GM19452 (cell line): ENCODE results near the gene LSM10.

Experiments
- ATAC-seq: cut with Tn5 transposase; IDR thresholded peaks from one replicate; pipeline ENCODE4 v1.9.1; 2021; ENCODE audit not compliant: unreplicated experiment

LSM10 gene

DNA sequence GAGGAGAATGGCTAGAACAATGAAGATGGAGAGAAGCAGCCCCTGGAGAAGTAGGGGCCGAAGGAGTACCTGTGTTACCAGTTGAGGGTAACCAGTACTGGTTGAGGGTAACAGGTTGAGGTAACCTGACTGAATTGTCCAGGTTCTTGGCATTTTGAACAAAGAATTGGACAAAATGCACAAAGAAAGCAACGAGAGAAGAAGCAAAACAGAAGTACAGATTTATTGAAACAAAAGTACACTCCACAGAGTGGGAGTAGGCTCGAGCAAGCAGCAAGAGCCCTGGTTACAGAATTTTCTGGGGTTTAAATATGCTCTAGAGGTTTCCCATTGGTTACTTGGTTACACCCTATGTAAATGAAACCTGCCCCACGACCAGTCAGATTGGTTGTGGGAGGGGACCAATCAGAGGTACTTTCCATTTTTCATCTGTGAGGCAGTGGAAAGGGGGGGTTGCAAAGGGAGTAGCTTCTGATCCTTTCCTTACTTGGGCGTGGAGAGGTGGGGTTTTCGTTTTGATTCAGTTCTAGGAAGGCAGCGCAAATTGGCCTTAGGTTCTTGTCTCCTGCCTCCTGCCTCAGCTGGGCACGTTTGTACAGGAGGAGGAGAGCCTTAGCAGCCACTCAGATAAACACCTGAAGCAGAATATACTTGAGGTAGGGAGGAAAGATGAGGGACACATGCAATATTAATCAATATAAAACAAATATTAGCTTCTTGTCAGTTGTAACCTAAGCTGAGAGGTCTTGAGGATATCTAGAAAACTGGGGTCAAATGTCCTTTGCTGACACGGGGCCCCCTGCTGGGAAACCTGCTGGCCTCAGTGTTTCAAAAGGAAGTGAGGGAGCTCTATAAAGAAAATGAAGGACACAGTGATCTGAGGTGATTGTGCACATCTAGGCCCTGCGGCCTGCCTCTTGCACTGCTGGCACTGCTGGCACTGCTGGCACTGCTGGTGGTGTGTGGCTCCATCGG is 14.3 kb upstream of the LSM10 start:
- no peak for ATAC-seq

DNA sequence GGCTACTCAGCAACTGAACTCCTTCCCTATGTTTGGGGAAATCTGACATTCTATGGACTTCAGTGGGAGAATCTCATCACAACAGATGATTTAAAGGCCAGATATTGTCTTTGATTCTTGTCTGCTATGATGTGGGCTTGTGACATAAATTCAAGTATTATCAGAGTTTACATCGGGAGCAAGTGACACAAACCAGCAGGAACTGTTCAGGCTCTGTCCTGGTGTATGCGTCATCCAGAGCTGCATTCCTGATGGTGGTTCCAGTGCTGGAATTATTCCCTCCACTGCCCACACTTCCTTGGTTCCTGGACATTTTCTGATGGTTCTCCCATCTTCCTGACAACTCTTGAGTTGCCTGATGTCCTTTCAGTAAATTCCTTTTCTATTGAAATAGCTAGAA is 10.8 kb upstream of the LSM10 start:
- no peak for ATAC-seq

DNA sequence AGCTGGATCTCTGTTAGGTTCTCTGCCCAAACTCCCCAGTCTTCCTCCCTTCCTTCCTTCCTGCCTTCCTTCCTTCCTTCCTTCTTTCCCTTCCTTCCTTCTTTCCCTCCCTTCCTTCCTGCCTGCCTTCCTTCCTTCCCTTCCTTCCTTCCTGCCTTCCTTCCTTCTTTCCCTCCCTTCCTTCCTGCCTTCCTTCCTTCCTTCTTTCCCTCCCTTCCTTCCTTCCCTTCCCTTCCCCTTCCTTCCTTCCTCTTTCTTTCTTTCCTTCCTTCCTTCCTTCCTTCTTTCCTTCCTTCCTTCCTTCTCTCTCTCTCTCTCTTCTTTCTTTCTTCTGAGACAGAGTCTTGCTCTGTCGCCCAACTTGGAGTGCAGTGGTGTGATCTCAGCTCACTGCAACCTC is 8.7 kb upstream of the LSM10 start:
- no peak for ATAC-seq

DNA sequence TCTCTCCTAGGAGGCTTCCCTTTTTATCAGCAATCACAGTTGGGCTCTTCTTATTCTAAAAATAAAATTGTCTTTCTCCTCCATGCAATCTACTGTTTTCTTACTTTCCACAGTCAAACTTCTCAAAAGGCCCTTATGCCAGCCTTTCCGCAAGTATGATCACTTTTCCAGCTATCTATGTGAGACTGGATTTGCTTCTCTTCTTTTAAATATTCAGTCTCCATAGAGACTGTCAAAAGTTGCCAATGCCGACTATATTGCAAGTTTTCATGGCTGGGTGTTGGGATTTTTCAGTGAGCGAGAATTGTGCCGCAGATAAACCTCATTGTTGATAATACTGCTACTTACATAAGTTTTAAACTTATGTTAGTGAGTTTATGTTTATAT is 4.8 kb upstream of the LSM10 start:
- no peak for ATAC-seq

DNA sequence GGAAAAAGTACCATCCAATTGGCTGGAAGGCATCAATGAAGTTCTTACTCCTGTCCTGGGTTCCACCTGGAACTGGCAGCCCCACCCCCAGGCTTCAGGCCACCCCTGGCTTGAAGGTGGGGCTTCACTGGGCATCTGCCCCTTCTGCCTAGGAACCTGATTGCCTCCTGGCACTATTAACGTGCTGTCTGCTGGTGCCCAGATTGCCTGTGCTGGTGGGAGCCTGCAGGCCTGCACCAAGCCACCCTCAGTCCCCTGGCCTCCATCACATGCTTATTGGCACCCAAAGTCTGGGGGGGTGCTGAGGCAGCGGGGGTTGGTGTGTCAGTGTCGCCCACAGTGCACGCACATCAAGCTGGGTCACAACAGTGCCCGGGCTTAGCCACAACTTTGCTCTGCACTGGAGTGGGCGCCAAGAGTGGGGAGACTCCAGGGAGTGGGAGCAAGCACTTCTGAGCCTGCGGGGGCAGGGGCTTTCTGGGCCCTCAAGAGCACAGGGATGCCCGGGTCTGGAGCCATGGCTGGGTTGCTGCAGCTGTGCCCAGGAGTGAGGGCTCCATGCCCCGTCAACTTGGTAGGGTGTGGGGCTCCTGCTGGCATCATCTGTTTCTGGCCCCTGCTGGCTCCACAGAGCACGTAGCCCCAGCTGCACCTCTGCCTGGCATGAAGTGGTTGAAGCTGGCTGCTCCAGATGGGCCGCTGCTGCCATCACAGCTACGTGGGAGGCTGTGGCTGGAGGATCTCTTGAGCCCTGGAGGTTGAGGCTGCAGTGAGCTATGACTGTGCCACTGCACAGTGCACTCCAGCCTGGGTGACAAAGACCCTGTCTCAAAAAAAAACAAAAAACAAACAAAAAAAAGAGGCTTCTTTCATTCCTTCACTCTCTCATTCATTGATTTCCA is 4.1 kb upstream of the LSM10 start:
- ATAC-seq, result no peak

DNA sequence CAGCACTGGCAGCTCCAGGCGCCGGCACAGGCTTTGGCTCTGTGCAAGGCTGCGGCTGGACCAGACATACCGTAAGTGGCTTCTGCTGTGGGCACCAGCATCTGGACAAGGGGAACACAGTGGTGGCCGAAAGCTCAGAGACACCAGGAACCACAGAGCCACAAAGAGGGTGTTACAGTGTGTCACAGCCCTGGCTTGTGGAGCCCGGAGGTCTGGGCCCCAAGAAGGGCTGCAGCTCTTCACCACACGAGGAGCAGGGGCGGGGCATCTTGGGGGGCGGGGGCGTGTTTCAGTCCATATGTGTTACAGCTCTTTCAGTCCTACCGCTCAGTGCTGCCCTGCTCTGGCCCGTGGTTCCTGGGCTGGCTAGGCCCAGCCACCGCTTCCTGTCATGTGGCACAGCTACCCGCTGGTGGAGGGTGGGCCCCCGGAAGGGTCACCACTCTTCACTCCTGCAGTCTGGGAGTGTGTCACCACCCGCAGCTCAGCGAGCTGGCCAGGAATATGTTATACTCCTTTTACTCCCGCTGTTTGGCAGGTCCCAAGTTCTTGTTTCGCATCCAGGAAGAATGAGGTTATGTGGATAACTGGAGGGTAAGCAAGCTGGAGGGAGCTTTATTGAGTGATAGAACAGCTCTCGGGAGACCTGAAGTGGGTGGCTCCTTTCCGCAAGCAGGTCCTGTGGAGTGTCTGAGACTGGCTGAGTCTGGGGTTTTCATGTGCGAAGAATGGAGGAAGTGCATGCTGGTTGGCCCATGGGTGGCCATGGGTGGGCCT is 3.3 kb upstream of the LSM10 start:
- ATAC-seq, result peak; percentile 41

DNA sequence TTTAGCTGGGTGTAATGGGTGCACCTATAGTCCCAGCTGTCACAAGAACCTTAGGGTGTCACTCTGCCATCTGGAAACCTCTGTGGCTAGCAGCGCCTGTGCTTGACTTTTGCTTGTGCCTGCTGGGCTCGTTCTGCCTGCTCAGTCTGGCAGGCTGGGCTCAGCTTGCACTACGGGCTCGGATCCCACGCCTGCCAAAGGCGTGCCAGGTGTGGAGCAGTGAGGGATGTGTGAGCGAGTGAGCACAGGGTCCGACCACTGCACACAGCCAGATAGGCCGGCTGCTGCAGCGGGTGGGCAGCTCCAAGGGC is 2.8 kb upstream of the LSM10 start:
- no peak for ATAC-seq

DNA sequence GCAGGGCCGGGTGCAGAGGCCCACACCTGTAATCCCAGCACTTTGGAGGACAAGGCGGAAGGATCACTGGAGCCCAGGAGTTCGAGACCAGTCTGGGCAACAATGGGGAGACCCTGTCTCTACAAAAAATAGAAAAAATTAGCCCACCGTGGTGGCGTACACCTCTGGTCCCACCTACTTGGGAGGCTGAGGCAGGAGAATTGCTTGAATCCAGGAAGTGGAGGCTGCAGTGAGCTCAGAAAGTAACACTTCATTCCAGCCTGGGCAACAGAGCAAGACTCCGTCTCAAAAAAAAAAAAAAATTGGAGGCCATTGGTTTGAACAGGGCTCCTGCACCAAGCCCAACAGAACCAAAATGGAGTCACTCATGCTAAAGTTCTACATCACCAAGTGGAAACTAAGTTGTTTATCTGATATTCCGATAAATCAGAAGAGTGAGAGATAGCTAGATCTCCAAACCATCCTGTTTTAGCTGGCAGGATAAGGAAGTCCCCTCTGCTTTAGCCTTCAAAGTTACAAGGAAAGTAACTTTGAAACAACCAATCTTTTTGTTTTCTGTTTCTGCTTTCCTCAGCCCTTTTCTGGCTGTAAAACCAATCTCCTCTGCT is 766 bp upstream of the LSM10 start:
- no peak for ATAC-seq

DNA sequence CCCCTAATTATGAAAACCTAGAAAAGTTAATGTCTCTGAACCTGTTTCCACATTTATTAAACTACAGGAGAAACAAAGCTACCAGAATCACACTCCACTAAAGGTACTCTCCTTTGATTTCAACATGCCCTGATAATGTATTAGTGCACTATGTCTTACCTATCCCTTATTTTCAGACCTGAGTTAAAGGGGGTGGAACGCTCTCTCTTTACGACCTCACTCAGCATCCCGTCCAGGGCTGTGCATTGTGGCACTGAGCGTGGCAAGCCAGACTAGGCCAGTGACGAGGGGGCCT is 678 bp downstream of the LSM10 start:
- peak; percentile 23 for ATAC-seq

DNA sequence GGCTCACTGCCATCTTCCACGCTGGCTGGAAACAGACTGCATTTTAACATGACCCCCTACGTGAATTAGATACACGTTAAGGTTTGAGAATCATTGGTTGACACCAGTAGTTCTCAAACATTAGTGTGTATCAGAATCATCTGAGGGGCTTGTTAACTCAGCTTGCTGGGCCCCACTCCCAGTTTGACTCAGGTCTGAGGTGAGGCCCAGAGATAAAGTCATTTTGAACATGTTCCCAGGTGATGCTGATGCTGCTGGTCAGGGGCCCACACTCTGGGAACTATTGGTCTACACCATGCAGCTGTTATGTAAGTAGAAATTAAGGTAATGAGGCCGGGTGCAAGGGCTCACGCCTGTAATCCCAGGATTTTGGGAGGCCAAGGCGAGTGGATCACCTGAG is 1.3 kb downstream of the LSM10 start:
- ATAC-seq, result no peak

DNA sequence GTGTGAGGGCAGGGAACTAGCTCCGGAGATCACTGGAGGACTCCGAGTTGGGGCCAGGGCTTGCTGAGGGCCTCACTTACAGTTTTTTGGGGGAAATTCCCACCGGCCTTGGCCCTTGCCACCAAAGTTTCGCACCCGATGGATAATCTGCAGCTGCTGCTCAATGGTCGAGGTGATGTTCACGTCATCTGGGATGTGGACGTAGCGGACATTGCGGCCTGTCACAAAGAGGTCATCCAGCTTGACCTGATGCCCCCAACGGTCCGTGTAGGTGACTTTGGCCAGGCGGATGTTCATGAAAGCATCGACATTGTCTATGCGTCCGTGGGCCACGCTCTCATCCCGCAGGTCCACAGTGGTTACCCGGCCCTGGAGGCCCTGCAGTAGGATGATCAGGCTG is 4.0 kb downstream of the LSM10 start:
- no peak for ATAC-seq

DNA sequence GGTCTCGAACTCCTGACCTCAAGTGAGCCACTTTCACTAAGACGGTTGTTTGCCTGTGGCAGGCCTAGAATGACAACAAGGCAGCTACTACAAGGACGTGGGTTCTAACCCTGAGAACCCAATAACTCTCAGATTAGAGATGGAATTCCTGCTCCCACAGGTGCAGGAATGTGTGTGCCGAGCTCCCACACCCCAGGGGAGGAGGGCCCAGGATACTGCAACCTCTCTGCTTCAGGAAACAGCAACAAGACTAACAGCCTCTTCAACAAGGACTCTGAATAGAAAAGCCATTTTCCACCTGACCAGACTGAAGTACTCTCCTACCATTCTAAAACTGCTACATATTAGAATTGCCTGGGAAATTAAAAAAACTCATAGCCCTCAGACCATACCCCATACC is 4.9 kb downstream of the LSM10 start:
- ATAC-seq, result no peak

DNA sequence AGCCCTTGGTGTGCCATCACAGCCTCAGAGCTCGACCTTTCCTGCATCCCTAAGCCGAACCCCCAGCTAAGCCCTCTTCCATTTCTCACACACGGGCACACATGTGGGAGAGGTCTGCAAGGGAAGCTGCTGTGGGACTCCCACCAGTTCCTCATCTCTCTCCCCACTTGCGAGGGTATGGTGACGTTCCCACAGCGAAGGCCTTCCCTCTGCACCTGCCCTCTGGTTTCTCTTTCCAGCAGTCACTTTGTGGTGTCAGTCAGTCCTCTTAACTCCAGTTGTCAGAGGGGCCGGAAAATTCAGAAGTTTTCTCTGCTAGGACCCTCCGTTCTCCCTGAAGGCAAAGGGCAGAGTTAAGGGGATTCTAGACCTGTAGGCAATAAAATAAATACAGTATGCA is 6.4 kb downstream of the LSM10 start:
- ATAC-seq, result no peak

DNA sequence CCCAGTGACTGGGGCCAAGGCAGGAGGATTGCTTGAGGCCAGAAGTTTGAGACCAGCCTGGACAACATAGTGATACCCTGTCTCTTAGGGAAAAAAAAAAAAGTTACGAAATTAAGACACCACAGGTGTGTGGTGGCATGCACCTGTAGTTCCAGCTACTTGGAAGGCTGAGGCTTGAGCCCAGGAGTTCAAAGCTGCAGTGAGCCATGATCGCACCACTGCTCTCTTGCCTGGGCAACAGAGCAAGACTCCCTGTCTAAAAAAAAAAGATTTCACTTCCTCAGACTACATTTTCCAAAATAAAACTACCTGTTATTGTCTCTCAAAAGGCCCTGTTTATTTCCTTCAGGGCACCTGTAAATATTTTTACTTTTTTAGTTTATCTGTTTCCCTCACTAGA is 7.3 kb downstream of the LSM10 start:
- ATAC-seq, result no peak

DNA sequence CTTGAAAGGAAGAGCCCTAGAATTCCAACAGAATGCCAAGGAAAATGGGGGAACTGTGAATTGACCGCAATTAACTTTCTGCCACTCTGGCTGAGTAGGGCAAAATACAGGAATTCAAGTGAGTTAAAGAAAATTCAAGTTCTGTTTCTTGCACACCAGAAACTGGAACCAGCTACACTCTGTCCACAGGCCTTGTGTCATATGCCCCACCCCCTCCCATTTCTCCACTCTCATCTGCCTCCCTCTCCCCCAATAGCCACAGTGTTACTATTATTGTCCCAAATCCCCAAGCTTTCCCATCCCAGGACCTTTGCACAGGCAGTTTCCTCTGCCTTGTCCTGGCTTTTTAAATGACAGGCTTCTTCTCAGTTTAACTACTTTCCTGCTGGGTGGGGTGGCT is 7.7 kb downstream of the LSM10 start:
- ATAC-seq, result no peak

DNA sequence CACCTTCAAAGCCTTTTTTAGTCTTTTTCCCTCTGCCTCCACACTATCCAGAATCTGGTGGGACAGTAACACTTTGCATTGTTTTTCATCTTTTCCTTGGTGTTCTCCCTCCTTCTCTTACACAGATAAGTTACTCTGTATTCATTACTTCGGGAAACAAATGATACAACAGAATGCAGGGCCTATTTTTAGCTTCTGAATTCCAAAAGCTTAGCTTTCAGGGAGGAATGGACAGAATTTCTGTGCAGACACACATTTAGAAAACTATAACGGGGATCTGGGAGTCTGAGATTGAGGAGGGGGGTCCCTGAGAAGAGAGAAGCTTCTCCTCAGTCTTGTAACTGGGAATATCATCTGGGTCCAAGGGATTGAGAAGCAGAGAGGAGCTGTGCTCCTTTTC is 8.4 kb downstream of the LSM10 start:
- ATAC-seq, result no peak

DNA sequence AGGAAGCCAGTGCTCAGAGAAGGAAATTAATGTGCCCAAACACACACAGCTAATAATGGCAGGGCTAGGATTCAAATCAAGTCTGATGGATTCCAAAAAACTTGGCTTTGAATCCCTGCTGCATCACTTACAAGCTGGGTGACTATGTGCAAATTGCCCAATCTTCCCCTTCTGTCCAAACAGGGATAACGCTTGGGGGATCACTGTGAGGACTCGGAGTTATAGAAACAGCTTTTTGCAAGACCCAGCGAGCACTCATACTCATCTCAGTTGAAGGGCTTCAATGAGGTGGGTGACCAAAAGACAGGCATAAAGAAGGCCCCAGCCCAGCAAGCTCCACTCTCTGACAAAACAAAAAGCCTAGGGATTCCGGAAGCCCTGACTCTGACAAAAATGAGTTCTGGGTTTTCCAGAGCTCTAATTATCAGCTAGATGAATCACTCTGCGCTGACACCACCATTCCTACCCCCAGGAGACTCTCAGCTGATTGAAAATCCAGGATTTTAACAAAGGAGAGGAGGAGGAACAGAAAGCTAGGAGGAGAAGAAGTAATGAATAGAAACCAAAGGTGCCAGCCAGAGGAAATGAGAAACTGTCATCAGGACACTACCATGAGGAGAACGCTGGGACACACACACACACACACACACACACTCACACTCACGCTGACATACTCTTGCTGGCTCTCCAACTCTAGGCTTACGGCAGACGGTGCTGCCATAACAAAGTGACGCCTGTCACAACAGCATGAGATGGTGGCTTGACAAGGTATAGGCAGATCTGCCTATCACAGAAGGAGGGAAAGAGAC is 10.4 kb downstream of the LSM10 start:
- ATAC-seq, result no peak

DNA sequence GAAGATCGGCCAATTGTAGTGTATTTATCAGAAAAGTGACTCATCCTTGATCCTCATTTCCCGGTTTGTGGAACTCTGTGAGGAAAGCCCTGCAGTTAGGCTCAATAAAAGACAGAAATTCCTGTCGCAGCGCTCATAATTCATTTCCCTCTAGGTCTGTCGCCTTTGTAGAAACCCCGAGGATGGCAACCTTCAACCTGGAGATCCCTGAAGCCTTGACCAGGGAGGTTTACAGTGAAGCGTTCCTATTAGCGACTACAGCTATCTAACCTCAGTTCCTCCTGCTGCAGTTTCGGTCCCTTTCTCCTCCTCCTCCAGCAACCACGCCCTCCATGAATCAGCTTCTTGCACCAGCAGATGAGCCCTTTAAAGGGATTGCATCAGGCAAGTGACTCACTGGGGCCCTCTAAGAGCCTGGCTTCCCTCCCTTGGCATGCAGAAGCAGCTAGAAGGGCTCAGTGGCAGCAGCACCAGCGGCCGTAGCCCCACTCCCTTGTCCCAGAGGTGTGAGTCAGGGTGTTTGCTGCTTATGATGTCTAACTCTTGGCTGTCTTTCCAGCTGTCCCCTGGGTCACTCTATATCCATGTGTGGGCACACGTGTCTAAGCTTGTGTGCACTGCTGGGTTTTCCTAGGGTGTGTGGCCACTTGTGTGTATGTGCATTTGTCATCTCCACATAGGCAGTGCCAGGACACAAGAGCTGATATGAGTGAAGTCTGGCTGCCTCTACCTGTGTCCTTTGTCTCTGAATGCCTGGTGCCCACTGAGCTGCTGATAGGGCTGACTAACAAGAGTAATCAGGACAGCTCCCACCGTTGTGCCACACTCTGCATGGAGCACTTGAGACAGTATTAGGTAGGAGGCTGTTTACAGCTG is 11.2 kb downstream of the LSM10 start:
- peak; percentile 44 for ATAC-seq
